Dermis lymphatic vessel endothelial cell (primary cell): ENCODE results near the gene FCRL3. TPM values are rescaled to one million over a fixed set of nuclear protein-coding genes. Genes with fewer than 3 reads are reported as not detected.

Source experiments
- total RNA-seq: library from RNA; depleted of rRNA; stranded (reverse); fragments of >200 nt; gene quantifications from 2 replicates; pipeline ENCODE4 v1.2.1, GENCODE V29; 2014

The FCRL3 gene
- not detected in 2 replicates for total RNA-seq

DNA sequence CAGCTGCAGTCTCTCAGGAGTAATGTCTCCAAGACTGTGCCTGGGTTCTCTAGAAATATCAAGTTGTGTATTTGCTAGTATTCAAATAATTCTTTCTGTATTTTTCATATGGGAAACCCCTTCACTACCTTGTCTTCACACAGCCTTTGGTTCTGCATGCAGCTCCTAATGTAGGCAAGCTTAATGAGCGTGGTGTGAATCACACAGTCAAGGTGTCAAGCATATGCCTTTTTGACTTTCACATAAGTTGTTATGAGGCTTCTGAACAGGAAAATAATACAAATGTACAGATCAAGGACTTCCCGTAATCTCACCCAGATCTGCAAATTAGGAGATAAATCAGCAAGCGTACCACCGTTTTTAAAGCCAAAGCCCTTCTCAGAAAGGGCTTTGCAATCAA is at the start of gene FCRL3:
Gene FCRL3 (minus strand): TSS at position 38 of the 400 bp plus-strand sequence. CDS start 280 bp downstream, outside the sequence.

Other genes with a start within 250 kb of the FCRL3 start
- not detected in 2 replicates for gene FCRL5, start 148.3 kb downstream of the FCRL3 start, total RNA-seq
- not detected in 2 replicates for gene FCRL4, start 102.7 kb downstream of the FCRL3 start, total RNA-seq
- not detected in 2 replicates for gene FCRL2, start 76.4 kb upstream of the FCRL3 start, total RNA-seq
- not detected in 2 replicates for gene FCRL1, start 119.4 kb upstream of the FCRL3 start, total RNA-seq
- gene CD5L, start 141.0 kb upstream of the FCRL3 start, total RNA-seq, result not detected in 2 replicates